ENCODE results near the gene DGAT2L6.
A peak's percentile ranks its signal among the peaks of the same experiment; 100 is the strongest.

The DGAT2L6 gene

GRCh38 chrX:70176938-70177533 is at the start of gene DGAT2L6:
Gene DGAT2L6, plus strand, starts transcription at chrX:70177483. Its CDS starts 100 bp downstream, at chrX:70177583.
- TF ChIP-seq GATA2 (IDR thresholded peaks at IDR 0.05; ENCODE audit: low read depth, low read length) (no peak), GATA3 (IDR thresholded peaks at IDR 0.05; ENCODE audit: low read depth, low read length) (no peak)

DNA sequence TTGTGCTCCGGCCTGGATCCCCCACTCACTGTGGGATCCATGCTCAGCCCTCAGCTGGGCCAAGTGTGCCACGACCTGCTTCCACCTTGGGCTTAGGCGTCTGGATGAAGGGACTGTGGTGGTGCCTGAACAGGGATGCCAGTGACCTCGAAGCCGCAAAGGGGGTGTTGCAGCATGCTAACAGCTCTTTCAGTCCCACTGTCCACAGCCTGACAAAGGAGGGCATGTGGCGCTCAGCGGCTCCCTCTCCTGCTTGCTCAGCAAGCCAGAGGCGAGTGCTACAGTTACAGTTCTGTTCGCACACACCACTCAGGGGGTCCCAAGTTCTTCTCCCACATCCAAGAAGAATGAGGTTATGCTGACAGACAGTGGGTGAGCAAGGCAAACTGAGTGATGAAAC is 49.2 kb upstream of the DGAT2L6 start:
- TF ChIP-seq GATA2 (IDR thresholded peaks at IDR 0.05; ENCODE audit: low read depth, low read length) = no peak
- no peak for TF ChIP-seq GATA3 (IDR thresholded peaks at IDR 0.05; ENCODE audit: low read depth, low read length)

GRCh38 chrX:70129816-70130215 is 47.5 kb upstream of the DGAT2L6 start:
- TF ChIP-seq GATA3 (IDR thresholded peaks at IDR 0.05; ENCODE audit: low read depth, low read length) (no peak), GATA2 (IDR thresholded peaks at IDR 0.05; ENCODE audit: low read depth, low read length) (no peak)

DNA sequence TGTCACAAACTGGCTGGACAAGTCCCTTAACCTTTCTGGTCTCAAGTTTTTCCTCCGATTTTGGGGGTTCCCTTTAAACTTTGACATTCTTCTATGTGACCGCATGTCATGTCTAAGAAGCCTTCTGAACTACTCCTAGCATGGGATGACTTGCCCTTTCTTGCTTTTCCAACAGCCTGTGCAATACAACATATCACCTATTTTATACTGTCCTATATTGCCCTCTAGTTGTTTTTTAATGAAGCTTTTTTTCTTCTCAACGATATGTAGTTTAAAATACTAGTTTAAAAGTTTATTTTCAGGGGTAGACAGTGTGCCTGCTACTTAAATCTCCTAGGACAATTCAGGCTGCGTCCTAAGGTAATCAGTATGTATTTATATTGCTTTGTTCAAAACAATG is 45.1 kb upstream of the DGAT2L6 start:
- no peak for TF ChIP-seq GATA3 (IDR thresholded peaks at IDR 0.05; ENCODE audit: low read depth, low read length)
- TF ChIP-seq GATA2 (IDR thresholded peaks at IDR 0.05; ENCODE audit: low read depth, low read length) = no peak

DNA sequence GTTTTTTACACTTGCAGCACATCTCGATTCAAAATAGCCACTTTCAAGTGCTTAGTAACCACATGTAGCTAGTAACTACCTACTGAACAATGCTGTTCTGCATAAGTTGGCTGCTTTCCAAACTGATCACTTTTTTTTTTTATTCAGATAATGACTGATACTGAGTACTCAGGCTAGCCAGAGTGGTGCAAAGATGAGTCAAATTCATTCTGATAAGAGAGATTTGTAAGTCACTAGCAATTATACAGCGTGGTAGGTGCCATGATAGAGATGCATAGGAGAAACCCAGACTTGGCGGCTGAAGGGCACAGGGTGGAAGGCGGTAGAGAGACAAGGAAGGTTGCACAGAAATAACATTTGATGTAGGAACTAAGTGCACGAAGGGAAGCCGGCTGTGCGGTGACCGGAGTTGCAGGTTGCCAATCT is 44.4 kb upstream of the DGAT2L6 start:
- no peak for TF ChIP-seq GATA3 (IDR thresholded peaks at IDR 0.05; ENCODE audit: low read depth, low read length)
- TF ChIP-seq GATA2 (IDR thresholded peaks at IDR 0.05; ENCODE audit: low read depth, low read length) = no peak

DNA sequence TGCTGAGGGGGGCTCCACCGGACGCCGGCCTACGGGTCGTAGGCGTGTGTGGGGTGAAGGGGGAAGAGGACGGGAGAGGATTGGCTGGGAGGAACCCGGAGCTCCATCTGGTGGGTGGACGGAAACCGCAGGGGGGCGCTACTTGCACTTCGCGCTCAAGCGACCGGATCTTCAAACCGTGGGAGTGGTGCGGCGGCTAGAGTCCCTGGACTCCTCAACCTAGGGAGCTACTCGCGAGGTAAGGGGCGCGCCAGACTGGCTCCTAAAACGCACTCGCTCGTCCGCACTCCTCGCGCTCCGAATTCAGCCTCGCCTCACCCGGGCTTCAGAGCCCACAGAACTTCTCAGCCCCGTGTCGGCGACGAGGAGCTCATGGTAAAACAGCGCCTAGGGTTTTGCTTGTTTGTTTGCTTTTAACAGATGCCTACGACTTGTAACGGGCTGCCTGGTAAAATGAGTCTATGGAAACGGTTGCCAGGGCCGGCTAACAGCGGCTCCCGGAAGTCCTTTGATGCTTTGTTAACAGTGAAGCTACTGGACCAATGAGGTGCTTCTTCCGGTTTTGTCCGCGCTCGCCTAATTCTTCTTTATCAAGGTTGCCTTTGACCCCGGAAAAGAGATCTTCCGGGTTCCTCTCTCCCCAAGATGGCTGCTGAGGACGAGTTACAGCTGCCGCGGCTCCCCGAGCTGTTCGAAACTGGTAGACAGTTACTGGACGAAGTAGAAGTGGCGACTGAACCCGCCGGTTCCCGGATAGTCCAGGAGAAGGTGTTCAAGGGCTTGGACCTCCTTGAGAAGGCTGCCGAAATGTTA is 43.8 kb upstream of the DGAT2L6 start, which contains the start of gene IGBP1:
IGBP1 (plus strand) TSS at position 145 of the 813 bp plus-strand sequence; CDS start at position 646, 501 bp downstream.
- TF ChIP-seq GATA3 (IDR thresholded peaks at IDR 0.05; ENCODE audit: low read depth, low read length) (no peak), GATA2 (IDR thresholded peaks at IDR 0.05; ENCODE audit: low read depth, low read length) (0 out of 2 replicates have a peak, but pooled peaks have one; percentile 26)

GRCh38 chrX:70134116-70134477 is 43.2 kb upstream of the DGAT2L6 start:
- TF ChIP-seq GATA3 (IDR thresholded peaks at IDR 0.05; ENCODE audit: low read depth, low read length) (no peak), GATA2 (IDR thresholded peaks at IDR 0.05; ENCODE audit: low read depth, low read length) (no peak; the same call in 1 of the 2 replicates)

DNA sequence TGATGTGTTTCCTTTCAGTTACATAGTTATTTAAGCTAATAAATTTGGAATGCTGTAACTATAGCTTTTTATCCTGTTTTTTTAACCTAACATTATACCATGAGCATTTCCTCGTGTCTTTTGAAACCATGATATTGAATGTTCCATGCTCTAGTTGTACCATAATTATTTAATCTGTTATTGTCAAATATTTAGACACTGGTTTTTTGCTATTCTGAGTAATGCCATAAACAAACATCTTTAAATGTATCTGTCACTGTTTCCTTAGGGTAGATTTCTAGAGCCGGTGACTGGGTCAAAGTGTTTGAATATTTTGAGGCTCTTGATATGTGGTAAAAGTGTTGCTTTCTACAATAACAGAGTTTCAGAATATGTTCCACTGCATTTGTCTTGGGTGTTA is 38.7 kb upstream of the DGAT2L6 start:
- no peak for TF ChIP-seq GATA2 (IDR thresholded peaks at IDR 0.05; ENCODE audit: low read depth, low read length)
- TF ChIP-seq GATA3 (IDR thresholded peaks at IDR 0.05; ENCODE audit: low read depth, low read length) = no peak

- TF ChIP-seq GATA2 (IDR thresholded peaks at IDR 0.05; ENCODE audit: low read depth, low read length) (no peak), GATA3 (IDR thresholded peaks at IDR 0.05; ENCODE audit: low read depth, low read length) (no peak)
Measured at GRCh38 chrX:70139736-70140135, 37.5 kb upstream of the DGAT2L6 start.

DNA sequence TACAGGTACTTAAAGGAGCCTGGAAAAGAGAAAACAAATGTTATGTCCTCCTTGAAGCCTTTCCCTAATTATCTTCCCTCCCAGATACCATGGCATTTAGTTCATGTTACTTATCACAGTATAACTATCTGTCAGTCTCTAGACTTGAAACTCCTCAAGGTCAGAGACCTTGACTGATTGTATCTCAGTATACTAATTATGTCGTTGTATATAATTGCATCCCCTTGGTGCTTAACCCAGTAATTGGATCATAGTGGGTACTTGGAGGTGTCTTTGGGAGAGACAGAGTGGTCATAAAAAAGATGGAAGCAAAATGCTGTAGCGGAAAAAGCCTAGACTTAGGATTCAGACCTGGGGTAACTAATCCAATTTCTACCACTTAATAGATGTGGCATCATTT is 35.9 kb upstream of the DGAT2L6 start:
- TF ChIP-seq GATA2 (IDR thresholded peaks at IDR 0.05; ENCODE audit: low read depth, low read length) (no peak), GATA3 (IDR thresholded peaks at IDR 0.05; ENCODE audit: low read depth, low read length) (no peak)

- TF ChIP-seq GATA2 (IDR thresholded peaks at IDR 0.05; ENCODE audit: low read depth, low read length) (no peak), GATA3 (IDR thresholded peaks at IDR 0.05; ENCODE audit: low read depth, low read length) (no peak)
Measured at GRCh38 chrX:70166601-70167590, 10.4 kb upstream of the DGAT2L6 start.

- no peak for TF ChIP-seq GATA3 (IDR thresholded peaks at IDR 0.05; ENCODE audit: low read depth, low read length)
- no peak for TF ChIP-seq GATA2 (IDR thresholded peaks at IDR 0.05; ENCODE audit: low read depth, low read length)
Measured at GRCh38 chrX:70168238-70169188, 8.8 kb upstream of the DGAT2L6 start.

DNA sequence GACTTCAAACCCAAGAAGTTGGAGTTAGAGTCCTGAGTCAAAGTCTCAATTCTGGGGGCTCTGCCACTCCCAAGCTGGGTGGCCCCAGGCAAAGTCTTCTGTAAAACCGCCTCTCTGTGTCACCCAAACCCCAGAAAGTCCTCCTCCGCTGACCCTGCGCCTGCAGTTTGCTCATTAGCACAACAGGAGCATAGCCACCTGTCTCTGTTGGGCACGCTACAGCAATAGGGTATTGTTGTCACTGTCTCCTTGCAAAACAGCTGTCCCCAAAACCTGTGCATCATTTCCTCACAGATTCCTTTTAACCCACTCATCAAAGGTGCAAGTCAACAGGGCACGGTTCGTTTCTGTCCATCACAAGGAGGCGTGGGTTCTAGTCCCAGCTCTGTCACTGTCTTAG is 8.0 kb upstream of the DGAT2L6 start:
- TF ChIP-seq GATA3 (IDR thresholded peaks at IDR 0.05; ENCODE audit: low read depth, low read length) (no peak), GATA2 (IDR thresholded peaks at IDR 0.05; ENCODE audit: low read depth, low read length) (no peak)
